HG02852 (cell line): Measurements from ENCODE around the gene RBPJ.

Source experiments
- ATAC-seq: cut with Tn5 transposase; IDR thresholded peaks from one replicate; pipeline ENCODE4 v1.9.1; 2021; ENCODE audit warnings: mild to moderate bottlenecking, moderate library complexity; ENCODE audit not compliant: unreplicated experiment

The RBPJ gene

DNA sequence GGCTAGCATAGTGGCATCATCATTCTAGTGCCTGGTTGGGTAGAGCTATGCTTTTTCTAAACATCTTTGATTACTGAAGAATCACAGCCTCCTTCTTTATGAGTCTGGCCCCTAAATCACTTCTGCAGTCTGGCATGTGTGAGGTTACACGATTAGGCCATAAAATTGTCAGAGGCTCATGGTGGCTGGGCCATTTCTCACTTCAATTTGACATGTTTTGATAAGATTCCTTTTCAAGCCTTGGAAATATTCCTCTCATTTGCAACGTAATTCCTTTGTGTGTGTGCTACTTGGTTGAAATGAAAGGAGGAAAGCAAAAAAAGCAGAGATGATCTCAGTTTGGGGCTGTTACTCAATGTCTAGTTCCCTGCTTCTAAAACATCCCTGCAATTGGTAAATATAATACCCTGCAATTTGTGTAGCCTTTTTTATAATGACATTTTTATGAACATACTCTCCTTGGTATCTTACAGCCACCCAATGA, 163.3 kb downstream of the RBPJ start:
- no peak for ATAC-seq

DNA sequence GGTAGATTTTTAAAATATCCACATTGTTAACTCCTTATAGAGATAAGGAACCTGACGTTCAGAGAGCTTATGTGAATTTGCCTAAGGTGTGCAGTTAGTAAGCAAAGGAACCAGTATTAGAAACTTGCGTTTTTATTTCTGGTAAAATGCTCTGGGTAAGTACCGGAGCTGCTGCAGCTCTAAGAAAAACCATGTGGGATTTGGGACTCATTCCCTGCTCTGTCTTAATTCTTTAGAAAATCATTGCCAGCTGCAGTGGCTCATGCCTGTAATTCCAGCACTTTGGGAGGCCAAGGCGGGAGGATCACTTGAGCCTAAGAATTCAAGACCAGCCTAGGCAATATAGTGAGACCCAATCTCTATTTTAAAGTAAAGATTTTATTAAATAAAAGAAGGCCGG, 163.7 kb downstream of the RBPJ start:
- ATAC-seq: no peak
